Activated CD8-positive, alpha-beta memory T cell treated with anti-CD3 and anti-CD28 coated beads, Interleukin-2, amount 50 U/mL, for 48 hours (primary cell): ENCODE data around the gene SRR.
"Not testable (repeated sequence)": the region's sequence is repeated elsewhere in the genome, so short reads cannot be mapped to it uniquely, and the experiment has no call there.

ENCODE experiments used
- DNase-seq: peaks from one replicate; pipeline ENCODE4 v3.0.0-alpha.2; 2020

The SRR gene

GRCh38 chr17:2303204-2304188, at the start of gene SRR, which contains the start of gene SMG6:
TSS of gene SRR (plus strand) at chr17:2303950. CDS start at chr17:2315561, 11,611 bp downstream.
TSS of gene SMG6 (minus strand) at chr17:2303785. CDS start at chr17:2303720, 65 bp downstream.
- DNase-seq: peak; percentile 96

GRCh38 chr17:2258830-2259229, 44.9 kb upstream of the SRR start:
- not testable (repeated sequence) for DNase-seq

GRCh38 chr17:2259769-2260536, 43.8 kb upstream of the SRR start:
- peak; percentile 83 for DNase-seq

- DNase-seq: no peak
Observed at GRCh38 chr17:2262135-2262587, 41.6 kb upstream of the SRR start.

- peak; percentile 51 for DNase-seq
Observed at GRCh38 chr17:2263183-2264066, 40.3 kb upstream of the SRR start.

- peak; percentile 52 for DNase-seq
Observed at GRCh38 chr17:2264067-2264860, 39.5 kb upstream of the SRR start.

GRCh38 chr17:2265166-2265565, 38.6 kb upstream of the SRR start:
- DNase-seq: peak; percentile 48

GRCh38 chr17:2266045-2266864, 37.5 kb upstream of the SRR start:
- peak; percentile 85 for DNase-seq

- DNase-seq: no peak
Observed at GRCh38 chr17:2266865-2267228, 36.9 kb upstream of the SRR start.

- peak; percentile 50 for DNase-seq
Observed at GRCh38 chr17:2267354-2267753, 36.4 kb upstream of the SRR start.

- DNase-seq: no peak
Observed at GRCh38 chr17:2271985-2272702, 31.6 kb upstream of the SRR start.

- no peak for DNase-seq
Observed at GRCh38 chr17:2274414-2274813, 29.3 kb upstream of the SRR start.

GRCh38 chr17:2275722-2276121, 28.0 kb upstream of the SRR start:
- no peak for DNase-seq

- no peak for DNase-seq
Observed at GRCh38 chr17:2277429-2278170, 26.1 kb upstream of the SRR start.

- DNase-seq: no peak
Observed at GRCh38 chr17:2279707-2280106, 24.0 kb upstream of the SRR start.

- DNase-seq: no peak
Observed at GRCh38 chr17:2282297-2282873, 21.4 kb upstream of the SRR start.

- no peak for DNase-seq
Observed at GRCh38 chr17:2283302-2283701, 20.4 kb upstream of the SRR start.

GRCh38 chr17:2289878-2290478, 13.8 kb upstream of the SRR start:
- no peak for DNase-seq

- no peak for DNase-seq
Observed at GRCh38 chr17:2292100-2292499, 11.7 kb upstream of the SRR start.
